T-helper 9 cell (primary cell): ENCODE results near the gene GYPC.

ENCODE experiments used
- DNase-seq: peaks from one replicate; pipeline ENCODE4 v3.0.0-alpha.2; 2020

Gene GYPC

GRCh38 chr2:126650994-126651393, 5.0 kb upstream of the GYPC start:
- no peak for DNase-seq

- DNase-seq = no peak
Measured at GRCh38 chr2:126652323-126652891, 3.6 kb upstream of the GYPC start.

GRCh38 chr2:126653109-126653508, 2.8 kb upstream of the GYPC start:
- no peak for DNase-seq

GRCh38 chr2:126653761-126654160, 2.2 kb upstream of the GYPC start:
- no peak for DNase-seq

GRCh38 chr2:126655051-126655450, 907 bp upstream of the GYPC start:
- no peak for DNase-seq

- peak; percentile 20 for DNase-seq
Measured at GRCh38 chr2:126656431-126657147, 631 bp downstream of the GYPC start.

- peak; percentile 41 for DNase-seq
Measured at GRCh38 chr2:126657148-126657635, 1.2 kb downstream of the GYPC start.

GRCh38 chr2:126657636-126658318, 1.8 kb downstream of the GYPC start:
- peak; percentile 56 for DNase-seq

- DNase-seq = no peak
Measured at GRCh38 chr2:126658319-126658904, 2.5 kb downstream of the GYPC start.

GRCh38 chr2:126658905-126659561, 3.1 kb downstream of the GYPC start:
- no peak for DNase-seq

- no peak for DNase-seq
Measured at GRCh38 chr2:126659562-126660467, 3.9 kb downstream of the GYPC start.

- DNase-seq = no peak
Measured at GRCh38 chr2:126660971-126661370, 5.0 kb downstream of the GYPC start.

GRCh38 chr2:126661702-126662500, 5.9 kb downstream of the GYPC start:
- no peak for DNase-seq

GRCh38 chr2:126662621-126663020, 6.7 kb downstream of the GYPC start:
- no peak for DNase-seq

GRCh38 chr2:126663184-126663963, 7.4 kb downstream of the GYPC start:
- DNase-seq = no peak

- no peak for DNase-seq
Measured at GRCh38 chr2:126664234-126664633, 8.3 kb downstream of the GYPC start.

GRCh38 chr2:126664639-126665038, 8.7 kb downstream of the GYPC start:
- no peak for DNase-seq

- no peak for DNase-seq
Measured at GRCh38 chr2:126665483-126665882, 9.5 kb downstream of the GYPC start.

GRCh38 chr2:126668254-126668653, 12.3 kb downstream of the GYPC start:
- DNase-seq = no peak

GRCh38 chr2:126669772-126670171, 13.8 kb downstream of the GYPC start:
- no peak for DNase-seq
